SW480 (cell line): ENCODE data around the gene MXRA8.

ENCODE experiments used
- DNase-seq: peaks from one replicate; pipeline ENCODE4 v3.0.0-alpha.2; 2016; ENCODE audit warnings: low spot score

Gene MXRA8

DNA sequence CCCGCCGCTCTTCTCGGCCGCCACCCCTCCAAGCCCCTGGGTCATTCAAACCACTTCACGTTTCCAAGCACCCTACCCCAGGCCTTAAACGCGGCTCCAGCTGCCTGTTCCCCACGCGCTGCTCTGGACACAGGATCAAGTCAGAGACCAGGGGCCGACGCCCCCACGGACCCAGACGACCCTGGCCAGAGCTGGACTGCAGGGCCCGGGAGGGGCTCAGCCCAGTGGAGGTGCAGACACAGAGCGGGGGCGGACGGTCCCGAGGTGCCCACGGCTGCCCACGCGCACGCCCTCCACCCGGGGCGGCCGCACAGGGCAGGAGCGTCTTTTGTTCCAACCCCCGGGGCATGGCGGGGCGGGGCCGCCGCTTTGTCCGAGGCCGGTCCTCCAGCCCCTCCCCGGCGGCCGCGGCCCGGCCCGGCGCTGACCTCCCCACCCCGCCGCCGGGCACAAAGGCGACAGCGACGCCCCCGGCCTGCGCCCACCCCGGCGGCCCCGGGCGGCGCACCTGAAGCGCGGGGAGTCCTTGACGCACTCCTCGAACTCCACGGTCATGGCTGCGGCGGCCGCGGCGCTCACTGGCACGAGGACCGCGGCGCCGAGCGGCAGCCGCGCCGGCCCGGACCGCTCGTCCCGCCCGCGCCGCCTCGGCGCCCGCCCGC is 51.0 kb downstream of the MXRA8 start:
- DNase-seq, result no peak

- DNase-seq, result no peak
Observed at GRCh38 chr1:1306661-1307260, 51.6 kb downstream of the MXRA8 start.

GRCh38 chr1:1306070-1306660 is 52.2 kb downstream of the MXRA8 start:
- peak; percentile 56 for DNase-seq

- peak; percentile 83 for DNase-seq
Observed at GRCh38 chr1:1305300-1306069, 52.9 kb downstream of the MXRA8 start.

- DNase-seq, result peak; percentile 79
Observed at GRCh38 chr1:1304331-1305299, 53.7 kb downstream of the MXRA8 start.

GRCh38 chr1:1303736-1304135 is 54.6 kb downstream of the MXRA8 start:
- no peak for DNase-seq

DNA sequence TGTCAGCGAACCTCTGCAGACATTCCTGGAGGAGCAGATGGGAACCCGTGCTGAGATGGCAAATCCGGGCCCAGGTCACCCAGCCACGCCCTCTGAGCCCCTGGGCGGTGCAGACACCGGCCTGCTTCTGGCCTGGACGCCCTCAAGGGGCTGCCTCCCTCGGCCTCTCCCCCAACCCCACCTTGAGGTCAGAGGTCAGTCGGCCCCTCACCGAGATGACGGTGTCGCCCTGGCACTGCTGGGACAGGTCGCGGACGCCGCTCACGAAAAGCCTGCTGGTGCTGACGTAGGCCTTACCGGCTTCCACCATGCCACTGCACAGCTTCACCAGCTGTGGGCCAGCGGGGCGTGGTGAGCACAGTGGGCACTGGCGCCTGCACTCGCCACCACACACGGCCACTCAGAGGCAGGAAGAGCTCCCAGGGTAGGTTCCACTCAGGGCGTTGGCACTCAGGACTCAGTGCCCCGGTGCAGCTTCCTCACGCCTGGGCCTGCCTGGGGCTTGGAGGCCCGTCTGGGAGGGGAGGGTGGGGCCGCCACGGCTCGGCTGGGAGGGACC is 55.3 kb downstream of the MXRA8 start:
- DNase-seq, result no peak
